CD4-positive, alpha-beta T cell treated with Interleukin-17A for 4 hours (primary cell): ENCODE results near the gene FBLN7.

Source experiments
- DNase-seq: peaks from one replicate; pipeline ENCODE4 v3.0.0-alpha.2; 2020; ENCODE audit warnings: mixed read lengths

The FBLN7 gene

GRCh38 chr2:112140899-112141625 is 2.9 kb downstream of the FBLN7 start:
- no peak for DNase-seq

GRCh38 chr2:112141626-112142007 is 3.4 kb downstream of the FBLN7 start:
- no peak for DNase-seq

GRCh38 chr2:112142525-112143078 is 4.4 kb downstream of the FBLN7 start:
- DNase-seq: no peak

- no peak for DNase-seq
These were observed 5.0 kb downstream of the FBLN7 start for GRCh38 chr2:112143150-112143549.

DNA sequence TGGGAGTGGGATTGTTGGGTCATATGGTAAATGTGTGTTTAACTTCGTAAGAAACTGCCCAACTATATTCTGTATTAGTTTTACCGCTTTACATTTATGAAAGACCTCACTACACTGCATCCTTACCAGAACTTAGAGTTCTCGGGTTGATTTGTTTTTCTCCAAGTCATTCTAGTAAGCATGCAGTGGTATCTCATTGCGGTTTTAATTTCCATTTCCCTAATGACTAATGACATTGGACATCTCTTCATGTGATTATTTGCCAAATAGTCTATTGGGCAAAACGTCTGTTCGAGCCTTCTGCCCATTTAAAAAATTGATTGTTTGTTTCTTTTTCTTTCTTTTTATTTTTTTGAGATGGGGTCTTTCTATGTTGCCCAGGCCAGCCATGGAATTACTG is 6.8 kb downstream of the FBLN7 start:
- no peak for DNase-seq

- no peak for DNase-seq
These were observed 9.4 kb downstream of the FBLN7 start for GRCh38 chr2:112147382-112148168.

DNA sequence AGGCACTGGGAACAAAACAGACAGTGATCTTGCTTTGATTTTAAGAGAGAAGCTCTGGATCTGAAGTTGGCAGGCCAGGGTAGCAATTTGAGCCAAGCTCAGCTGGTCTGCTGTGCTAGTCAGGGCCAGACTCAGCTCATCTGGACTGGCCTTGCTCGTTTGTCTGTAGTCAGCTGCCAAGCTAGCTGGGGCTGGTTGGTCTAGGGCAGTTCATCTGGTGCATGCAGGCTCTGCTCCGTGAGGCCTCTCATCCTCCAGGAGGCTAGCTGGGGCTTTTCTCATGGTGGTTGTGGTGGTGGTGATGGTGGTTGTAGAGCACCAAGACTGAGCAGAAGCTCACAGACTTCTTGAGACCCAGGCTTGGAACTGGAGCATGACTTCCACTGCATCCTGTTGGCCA is 10.3 kb downstream of the FBLN7 start:
- no peak for DNase-seq

GRCh38 chr2:112149194-112149593 is 11.0 kb downstream of the FBLN7 start:
- no peak for DNase-seq

DNA sequence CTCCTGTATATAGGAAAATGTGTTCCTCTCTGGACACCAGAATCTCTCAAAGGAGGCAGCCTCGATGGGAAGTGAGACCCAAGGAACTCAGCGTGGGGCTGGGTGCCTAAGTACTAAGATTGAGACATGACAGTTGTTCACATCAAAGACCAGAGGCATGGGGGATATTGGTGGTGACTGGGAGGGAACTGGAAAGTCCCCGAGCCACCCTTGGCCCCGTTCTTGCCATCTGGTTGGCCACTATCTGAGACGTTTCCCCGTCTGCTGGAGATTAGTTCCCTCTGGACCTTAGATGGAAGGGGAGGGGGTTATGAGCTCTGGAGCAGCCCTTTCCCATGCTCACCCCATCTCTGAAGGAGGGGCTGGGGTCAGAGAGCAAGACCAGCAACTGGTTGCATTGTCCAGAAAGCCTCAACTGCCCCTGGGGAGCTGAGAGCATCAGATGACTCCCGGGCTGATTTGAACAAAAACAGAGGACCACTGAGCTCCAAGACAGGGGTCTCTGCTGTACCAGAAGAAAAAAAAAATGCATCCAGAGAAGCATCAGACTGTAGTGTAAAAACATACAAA is 11.8 kb downstream of the FBLN7 start:
- no peak for DNase-seq

GRCh38 chr2:112150447-112150846 is 12.3 kb downstream of the FBLN7 start:
- DNase-seq: no peak

DNA sequence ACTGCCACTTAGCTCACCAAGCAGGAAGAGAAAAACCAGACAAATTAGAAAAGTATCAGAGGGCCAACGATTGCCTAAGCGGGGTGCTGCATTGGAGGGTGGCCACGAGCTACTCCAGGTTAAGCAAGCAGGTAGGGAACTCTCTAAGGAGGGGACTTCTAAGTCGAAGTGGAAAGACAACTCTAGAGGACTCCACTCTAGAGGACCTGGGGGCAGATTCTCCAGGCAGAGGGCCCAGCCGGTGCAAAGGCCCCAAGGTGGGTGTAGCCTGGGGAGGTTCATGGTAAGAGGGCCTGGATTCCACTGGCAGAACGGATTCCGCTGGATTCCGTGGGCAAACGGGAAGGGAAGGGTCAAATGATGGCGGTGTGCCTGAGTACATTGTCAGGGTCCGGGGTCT is 12.7 kb downstream of the FBLN7 start:
- DNase-seq: no peak

- no peak for DNase-seq
These were observed 13.1 kb downstream of the FBLN7 start for GRCh38 chr2:112151271-112151670.

- no peak for DNase-seq
These were observed 13.7 kb downstream of the FBLN7 start for GRCh38 chr2:112151701-112152440.

DNA sequence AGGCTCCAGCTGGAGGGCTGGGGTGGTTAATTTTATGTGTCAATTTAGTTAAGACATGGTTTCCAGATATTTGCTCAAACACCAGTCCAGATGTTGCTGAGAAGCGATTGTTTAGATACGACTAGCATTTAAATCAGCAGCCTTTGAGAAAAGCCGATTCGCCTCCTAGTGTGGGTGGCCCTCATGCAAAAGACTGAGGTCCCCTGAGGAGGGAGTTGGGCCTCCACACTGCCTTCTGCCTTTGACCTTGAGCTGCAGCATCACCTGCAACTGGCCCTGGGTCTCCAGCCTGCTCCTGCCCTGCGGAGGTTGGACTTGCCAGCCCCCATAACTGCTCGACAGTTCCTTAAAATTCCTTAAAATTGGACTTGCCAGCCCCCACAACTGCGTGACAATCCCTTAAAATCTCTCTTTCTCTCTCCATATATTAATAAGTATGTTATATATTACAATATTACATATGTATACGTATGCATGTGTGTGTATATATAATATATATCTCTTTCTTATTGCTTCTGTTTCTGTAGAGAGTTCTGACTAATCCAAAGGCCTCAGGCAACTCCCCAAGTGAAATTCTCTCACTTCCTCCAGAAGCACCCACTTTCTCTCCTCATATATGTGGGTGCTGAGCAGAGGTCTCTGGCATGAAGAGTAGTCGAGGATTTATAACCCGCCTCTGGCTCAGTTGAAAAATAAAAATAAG is 14.4 kb downstream of the FBLN7 start:
- no peak for DNase-seq

- DNase-seq: no peak
These were observed 14.9 kb downstream of the FBLN7 start for GRCh38 chr2:112153179-112153490.

DNA sequence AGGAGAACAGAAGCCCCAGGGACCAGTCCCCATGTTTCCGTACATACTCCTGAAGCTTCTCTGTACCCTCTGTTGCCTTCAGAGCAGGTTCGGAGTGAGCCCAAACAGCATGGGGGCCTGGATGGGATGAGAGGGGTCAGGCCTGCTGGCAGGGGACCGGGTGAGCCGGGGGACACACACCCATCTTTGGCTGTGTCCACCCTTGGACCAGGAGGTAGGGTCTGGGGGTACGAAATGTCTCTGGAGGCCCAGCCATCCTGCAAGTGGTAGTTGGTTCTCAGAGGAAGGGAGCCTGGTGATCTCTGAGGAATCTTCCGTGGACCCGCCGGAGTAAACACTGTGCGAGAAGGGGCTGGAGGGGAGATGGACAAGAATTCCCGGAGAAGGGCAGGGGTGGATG is 15.3 kb downstream of the FBLN7 start:
- no peak for DNase-seq

GRCh38 chr2:112154246-112155117 is 16.3 kb downstream of the FBLN7 start:
- peak; percentile 62 for DNase-seq

- DNase-seq: peak; percentile 67
These were observed 17.4 kb downstream of the FBLN7 start for GRCh38 chr2:112155331-112156151.

GRCh38 chr2:112156152-112156986 is 18.2 kb downstream of the FBLN7 start:
- peak; percentile 67 for DNase-seq

DNA sequence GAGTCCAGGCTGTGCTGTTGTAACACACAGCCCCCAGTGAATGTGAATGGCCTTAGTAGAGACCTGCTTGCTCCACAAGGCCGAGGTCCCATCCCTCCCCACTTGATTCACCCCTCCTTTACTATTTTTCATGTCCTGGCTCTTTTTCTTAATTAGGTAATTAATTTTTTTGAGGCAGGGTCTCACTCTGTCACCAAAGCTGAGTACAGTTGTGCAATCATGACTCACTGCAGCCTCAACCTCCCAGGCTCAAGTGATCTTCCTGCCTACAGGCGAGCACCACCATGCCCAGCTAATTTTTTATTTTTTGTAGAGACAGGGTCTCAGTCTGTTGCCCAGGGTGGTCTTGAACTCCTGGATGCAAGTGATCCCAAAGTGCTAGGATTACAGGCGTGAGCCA is 19.3 kb downstream of the FBLN7 start:
- no peak for DNase-seq
